Uterus (tissue), 4 donors: ENCODE measurements around the gene UBAP2L. TPM values are rescaled to one million over a fixed set of nuclear protein-coding genes. Genes with fewer than 3 reads are reported as not detected.
"Not testable (repeated sequence)": the region's sequence is repeated elsewhere in the genome, so short reads cannot be mapped to it uniquely, and the experiment has no call there.

Source experiments
- DNase-seq, 2 donors: peaks; one replicate each; pipeline ENCODE4 v3.0.0-alpha.2; 2019 to 2020
- H3K27ac ChIP-seq, 2 donors: fragments of 200-600 bp; sonication (generic); 1 replicate in 1 of 2; 2 replicates in 1 of 2; pipeline ENCODE4 v1.5.1; 2016 to 2018
- H3K27me3 ChIP-seq, 2 donors: fragments of 200-600 bp; sonication (generic); one replicate each; pipeline ENCODE4 v1.5.1; 2018 to 2019; ENCODE audit warnings: control low read depth in 1 of 2
- H3K36me3 ChIP-seq, 2 donors: fragments of 200-600 bp; sonication (generic); one replicate each; pipeline ENCODE4 v1.5.1; 2019; ENCODE audit warnings: control low read depth in 1 of 2
- H3K4me1 ChIP-seq, 2 donors: fragments of 200-600 bp; sonication (generic); one replicate each; pipeline ENCODE4 v1.5.1; 2018 to 2019; ENCODE audit warnings: control low read depth in 1 of 2
- H3K4me3 ChIP-seq, 2 donors: fragments of 200-600 bp; sonication (generic); 1 replicate in 1 of 2; 2 replicates in 1 of 2; pipeline ENCODE4 v1.5.1; 2018 to 2019; ENCODE audit warnings: mild to moderate bottlenecking in 1 of 2
- H3K9me3 ChIP-seq, 2 donors: fragments of 200-600 bp; sonication (generic); one replicate each; pipeline ENCODE4 v1.5.1; 2019; ENCODE audit warnings: control low read depth in 1 of 2
- POLR2A ChIP-seq, 2 donors: fragments of 450-650 bp; IDR thresholded peaks; one replicate each; pipeline ENCODE4 v1.6.1; 2016; ENCODE audit warnings: antibody characterized with exemption in 2 of 2, mild to moderate bottlenecking in 1 of 2, moderate library complexity in 1 of 2
- intact Hi-C: fragments of 100-400 bp; cut with DNase I; formaldehyde crosslinking; loops from one replicate; pipeline ENCODE4 v1.15.1; 2023; ENCODE audit warnings: low total_unique reads
- total RNA-seq, 4 donors: library from RNA; depleted of rRNA in 3 of 4; stranded (reverse); fragments of >200 nt in 3 of 4; gene quantifications; one replicate each; pipeline versions ENCODE4 v1.1.0 to v1.2.4, GENCODE V29; 2014 to 2023
- TF ChIP-seq, protein P1 (sequence below), 4 experiments: fragments of 200-600 bp in 2 of 4; fragments of 450-650 bp in 2 of 4; sonication (generic) in 2 of 4; IDR thresholded peaks; one replicate each; pipeline ENCODE4 v1.5.1; 2016 to 2019; ENCODE audit warnings: antibody characterized with exemption in 4 of 4, mild to moderate bottlenecking in 2 of 4, moderate library complexity in 1 of 4
- donor health status: DM: yes; HTN: yes; CAD: no.

Gene UBAP2L
- total RNA-seq, 4 donors from 2014 or later = 11.5 to 161 (median 52.0) TPM

DNA sequence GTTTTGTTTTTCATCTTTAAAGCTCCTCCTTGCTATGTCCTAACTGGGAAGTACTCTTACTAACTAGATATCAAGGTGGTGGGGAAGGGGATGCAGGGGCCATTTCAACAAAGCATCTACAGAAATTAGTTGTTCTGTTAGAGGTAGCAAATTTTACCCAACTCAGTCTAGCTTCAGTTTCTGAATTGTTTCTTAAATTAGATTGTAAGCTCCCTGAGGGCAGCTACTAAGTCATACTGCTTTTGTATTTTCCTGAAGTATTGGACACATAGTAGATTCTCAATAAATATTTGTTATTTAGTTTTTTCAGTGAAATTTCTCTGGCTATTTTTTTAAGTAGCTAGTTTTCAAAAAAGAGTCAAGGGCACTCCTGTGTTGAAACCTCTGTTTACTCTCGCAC is 1.8 kb downstream of the UBAP2L start:
- H3K4me3 ChIP-seq = peak overlapping the region in 1 of 2 donors; percentile 94
- H3K27ac ChIP-seq = peak overlapping the region in 1 of 2 donors; percentile 99
- no peaks in the 10 kb centered on the region for H3K36me3 ChIP-seq
- TF ChIP-seq, protein P1, sequence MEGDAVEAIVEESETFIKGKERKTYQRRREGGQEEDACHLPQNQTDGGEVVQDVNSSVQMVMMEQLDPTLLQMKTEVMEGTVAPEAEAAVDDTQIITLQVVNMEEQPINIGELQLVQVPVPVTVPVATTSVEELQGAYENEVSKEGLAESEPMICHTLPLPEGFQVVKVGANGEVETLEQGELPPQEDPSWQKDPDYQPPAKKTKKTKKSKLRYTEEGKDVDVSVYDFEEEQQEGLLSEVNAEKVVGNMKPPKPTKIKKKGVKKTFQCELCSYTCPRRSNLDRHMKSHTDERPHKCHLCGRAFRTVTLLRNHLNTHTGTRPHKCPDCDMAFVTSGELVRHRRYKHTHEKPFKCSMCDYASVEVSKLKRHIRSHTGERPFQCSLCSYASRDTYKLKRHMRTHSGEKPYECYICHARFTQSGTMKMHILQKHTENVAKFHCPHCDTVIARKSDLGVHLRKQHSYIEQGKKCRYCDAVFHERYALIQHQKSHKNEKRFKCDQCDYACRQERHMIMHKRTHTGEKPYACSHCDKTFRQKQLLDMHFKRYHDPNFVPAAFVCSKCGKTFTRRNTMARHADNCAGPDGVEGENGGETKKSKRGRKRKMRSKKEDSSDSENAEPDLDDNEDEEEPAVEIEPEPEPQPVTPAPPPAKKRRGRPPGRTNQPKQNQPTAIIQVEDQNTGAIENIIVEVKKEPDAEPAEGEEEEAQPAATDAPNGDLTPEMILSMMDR (IDR thresholded peaks at IDR 0.05) = no peak
- no peak for TF ChIP-seq POLR2A (IDR thresholded peaks at IDR 0.05)
- no peaks in the 10 kb centered on the region for H3K9me3 ChIP-seq
- no peaks in the 10 kb centered on the region for H3K27me3 ChIP-seq
- peaks cover 8 to 19% of the 10 kb centered on the region in 2 donors for H3K4me1 ChIP-seq
- intact Hi-C loops = no loop called here
- DNase-seq = no peak

DNA sequence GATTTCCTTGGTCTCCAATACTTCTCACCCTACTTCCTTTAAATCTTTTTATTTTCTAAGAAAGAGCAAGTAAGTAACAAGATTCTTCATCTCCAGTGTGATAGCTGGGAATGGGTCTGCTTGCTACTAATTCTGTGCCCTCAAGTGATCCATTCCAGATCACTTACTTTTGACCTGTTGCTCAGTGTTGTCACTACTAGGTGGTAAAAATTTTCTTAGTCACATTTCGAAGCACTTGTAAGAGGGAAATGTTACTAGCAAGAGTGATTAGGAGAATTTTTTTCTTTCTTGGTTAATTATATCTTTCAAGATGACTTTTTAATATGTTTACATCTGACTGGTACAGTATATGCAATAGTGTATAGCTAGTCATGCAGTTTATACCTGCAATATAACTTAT is 2.2 kb downstream of the UBAP2L start:
- no peak for DNase-seq
- intact Hi-C loops = no loop called here
- Histone ChIP-seq H3K36me3 (no peaks in the 10 kb centered on the region), H3K4me3 (no peak overlapping the region), H3K4me1 (peaks cover 8 to 17% of the 10 kb centered on the region in 2 donors), H3K27me3 (no peaks in the 10 kb centered on the region), H3K9me3 (no peaks in the 10 kb centered on the region), H3K27ac (no peak overlapping the region)
- TF ChIP-seq POLR2A (IDR thresholded peaks at IDR 0.05) = no peak
- TF ChIP-seq, protein P1 (IDR thresholded peaks at IDR 0.05) = no peak

DNA sequence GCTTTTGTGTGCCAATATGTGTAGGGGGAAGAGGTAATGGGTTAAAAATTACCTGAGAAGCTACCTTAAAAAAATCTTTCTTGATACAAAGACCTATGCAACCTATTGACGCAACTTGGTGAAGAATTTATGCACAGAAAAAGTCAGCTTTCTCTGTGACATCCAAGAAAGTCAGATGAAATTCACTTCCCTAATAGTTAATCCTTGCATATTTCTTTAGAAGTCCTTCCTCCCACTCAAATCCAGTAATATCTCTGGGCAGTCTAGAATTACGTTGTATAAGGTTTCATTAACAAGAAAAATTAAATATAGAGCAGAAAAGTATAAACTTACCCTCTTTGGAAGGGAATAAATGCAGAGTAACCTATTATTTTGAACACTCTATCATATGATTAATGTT is 2.9 kb downstream of the UBAP2L start:
- Histone ChIP-seq H3K4me1 (peaks cover 8 to 15% of the 10 kb centered on the region in 2 donors), H3K9me3 (no peaks in the 10 kb centered on the region), H3K27ac (no peak overlapping the region), H3K27me3 (no peaks in the 10 kb centered on the region), H3K36me3 (no peaks in the 10 kb centered on the region), H3K4me3 (no peak overlapping the region)
- no peak for TF ChIP-seq POLR2A (IDR thresholded peaks at IDR 0.05)
- TF ChIP-seq, protein P1 (IDR thresholded peaks at IDR 0.05) = no peak
- intact Hi-C loops = no loop called here
- no peak for DNase-seq

DNA sequence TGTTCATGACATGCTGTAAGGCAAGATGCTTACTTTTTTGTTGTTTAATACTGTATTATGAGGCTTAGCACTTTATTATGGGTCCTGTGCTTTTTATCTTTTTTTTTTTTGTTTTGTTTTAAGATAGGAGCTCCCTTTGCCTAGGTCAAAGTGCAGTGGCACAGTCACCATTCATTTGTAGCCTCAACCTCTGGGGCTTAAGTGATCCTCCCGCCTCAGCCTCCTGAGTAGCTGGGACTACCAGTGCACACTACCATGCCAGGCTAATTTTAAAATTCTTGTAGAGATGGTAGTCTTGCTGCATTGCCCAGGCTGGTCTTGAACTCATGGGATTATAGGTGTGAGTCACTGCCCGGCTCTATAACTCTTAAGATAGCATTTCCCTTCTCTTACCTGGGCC is 4.6 kb downstream of the UBAP2L start:
- TF ChIP-seq, protein P1 (IDR thresholded peaks at IDR 0.05) = no peak
- TF ChIP-seq POLR2A (IDR thresholded peaks at IDR 0.05) = no peak
- Histone ChIP-seq H3K9me3 (no peaks in the 10 kb centered on the region), H3K36me3 (no peaks in the 10 kb centered on the region), H3K4me3 (no peak overlapping the region), H3K27ac (no peak overlapping the region), H3K27me3 (no peaks in the 10 kb centered on the region), H3K4me1 (peaks cover 0 to 15% of the 10 kb centered on the region in 2 donors)
- DNase-seq = no peak
- intact Hi-C loops = no loop called here

DNA sequence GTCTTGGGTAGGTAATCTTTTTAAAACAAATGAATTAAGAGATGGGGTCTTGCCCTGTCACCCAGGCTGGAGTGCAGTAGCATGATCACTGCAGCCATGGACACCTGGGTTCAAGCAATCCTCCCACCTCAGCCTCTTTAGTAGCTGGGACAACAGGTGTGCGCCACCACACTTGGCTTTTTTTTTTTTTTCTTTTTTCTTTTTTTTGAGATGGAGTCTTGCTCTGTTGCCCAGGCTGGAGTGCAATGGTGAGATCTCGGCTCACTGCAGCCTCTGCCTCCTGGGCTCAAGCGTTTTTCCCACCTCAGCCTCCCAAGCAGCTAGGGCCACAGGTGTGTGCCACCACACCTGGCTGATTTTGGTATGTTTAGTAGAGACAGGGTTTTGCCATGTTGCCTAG is 10.4 kb downstream of the UBAP2L start:
- H3K4me3 ChIP-seq, H3K27me3 ChIP-seq, H3K36me3 ChIP-seq, H3K27ac ChIP-seq, DNase-seq, intact Hi-C loops, H3K9me3 ChIP-seq, H3K4me1 ChIP-seq: not testable (repeated sequence)

DNA sequence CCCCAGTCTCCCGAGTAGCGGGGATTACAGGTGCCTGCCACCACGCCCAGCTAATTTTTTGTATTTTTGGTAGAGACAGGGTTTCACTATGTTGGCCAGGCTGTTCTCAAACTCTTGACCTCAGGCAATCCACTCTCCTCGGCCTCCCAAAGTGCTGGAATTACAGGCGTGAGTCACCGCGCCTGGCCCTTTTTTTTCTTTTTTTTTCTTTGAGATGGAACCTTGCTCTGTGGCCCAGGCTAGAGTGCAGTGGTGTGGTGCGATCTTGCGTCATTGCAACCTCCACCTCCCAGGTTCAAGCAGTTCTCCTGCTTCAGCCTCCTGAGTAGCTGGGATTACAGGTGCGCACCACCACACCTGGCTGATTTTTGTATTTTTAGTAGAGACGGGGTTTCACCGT is 12.4 kb downstream of the UBAP2L start:
- DNase-seq, H3K9me3 ChIP-seq, H3K27ac ChIP-seq, H3K27me3 ChIP-seq, H3K4me1 ChIP-seq, H3K36me3 ChIP-seq, intact Hi-C loops, H3K4me3 ChIP-seq: not testable (repeated sequence)
